KOPT-K1 (cell line): ENCODE data around the gene WASF3.

Experiments
- H3K27ac ChIP-seq: fragments of 200-600 bp; sonication (generic); 2 replicates; pipeline ENCODE4 v1.5.1; 2016; ENCODE audit warnings: antibody characterized with exemption, mild to moderate bottlenecking, low read depth, low read length; ENCODE audit not compliant: poor library complexity, severe bottlenecking
- H3K36me3 ChIP-seq: fragments of 200-600 bp; sonication (generic); 2 replicates; pipeline ENCODE4 v1.5.1; 2017; ENCODE audit warnings: antibody characterized with exemption, mild to moderate bottlenecking, low read length, moderate library complexity; ENCODE audit not compliant: insufficient read depth
- H3K9me3 ChIP-seq: fragments of 200-600 bp; sonication (generic); 2 replicates; pipeline ENCODE4 v1.5.1; 2017; ENCODE audit warnings: antibody characterized with exemption, low read length, mild to moderate bottlenecking; ENCODE audit not compliant: insufficient read depth, poor library complexity, severe bottlenecking

WASF3 gene, protein sequence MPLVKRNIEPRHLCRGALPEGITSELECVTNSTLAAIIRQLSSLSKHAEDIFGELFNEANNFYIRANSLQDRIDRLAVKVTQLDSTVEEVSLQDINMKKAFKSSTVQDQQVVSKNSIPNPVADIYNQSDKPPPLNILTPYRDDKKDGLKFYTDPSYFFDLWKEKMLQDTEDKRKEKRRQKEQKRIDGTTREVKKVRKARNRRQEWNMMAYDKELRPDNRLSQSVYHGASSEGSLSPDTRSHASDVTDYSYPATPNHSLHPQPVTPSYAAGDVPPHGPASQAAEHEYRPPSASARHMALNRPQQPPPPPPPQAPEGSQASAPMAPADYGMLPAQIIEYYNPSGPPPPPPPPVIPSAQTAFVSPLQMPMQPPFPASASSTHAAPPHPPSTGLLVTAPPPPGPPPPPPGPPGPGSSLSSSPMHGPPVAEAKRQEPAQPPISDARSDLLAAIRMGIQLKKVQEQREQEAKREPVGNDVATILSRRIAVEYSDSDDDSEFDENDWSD

GRCh38 chr13:26557393-26558073 lies at the start of gene WASF3:
Gene WASF3, plus strand, starts transcription at chr13:26557683. Its CDS starts 84,588 bp downstream, at chr13:26642271.
- H3K27ac ChIP-seq: no peak within 1 kb of the TSS
- H3K36me3 ChIP-seq: no peaks in the 10 kb centered on the region
- peaks cover 11% of the 10 kb centered on the region for H3K9me3 ChIP-seq

GRCh38 chr13:26508885-26509284 lies 48.6 kb upstream of the WASF3 start:
- Histone ChIP-seq H3K27ac (no peak overlapping the region), H3K36me3 (no peaks in the 10 kb centered on the region), H3K9me3 (peaks cover 18% of the 10 kb centered on the region)

DNA sequence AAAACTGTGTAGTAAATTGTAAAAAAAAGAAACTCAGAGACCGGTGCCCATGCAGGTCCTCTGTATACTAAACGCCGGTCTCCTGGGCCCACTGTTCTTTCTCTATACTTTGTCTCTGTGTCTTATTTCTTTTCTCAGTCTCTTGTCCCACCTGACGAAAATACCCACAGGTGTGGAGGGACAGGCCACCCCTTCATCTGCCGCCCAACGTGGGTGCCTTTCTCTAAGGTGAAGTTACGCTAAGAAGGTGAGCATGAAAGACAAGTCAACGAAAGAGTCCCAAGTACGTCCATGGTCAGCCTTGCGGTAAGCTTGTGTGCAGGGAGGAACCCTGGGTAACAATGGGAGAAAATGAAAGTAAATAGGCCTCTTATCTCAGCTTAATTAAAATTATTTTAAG lies 48.0 kb upstream of the WASF3 start:
- no peaks in the 10 kb centered on the region for H3K36me3 ChIP-seq
- H3K9me3 ChIP-seq: peaks cover 18% of the 10 kb centered on the region
- no peak overlapping the region for H3K27ac ChIP-seq

- no peaks in the 10 kb centered on the region for H3K36me3 ChIP-seq
- peaks cover 14% of the 10 kb centered on the region for H3K9me3 ChIP-seq
- no peak overlapping the region for H3K27ac ChIP-seq
Observed at GRCh38 chr13:26513931-26514330, 43.6 kb upstream of the WASF3 start.

- no peaks in the 10 kb centered on the region for H3K36me3 ChIP-seq
- H3K27ac ChIP-seq: no peak overlapping the region
- H3K9me3 ChIP-seq: no peaks in the 10 kb centered on the region
Observed at GRCh38 chr13:26515721-26516120, 41.8 kb upstream of the WASF3 start.

GRCh38 chr13:26517936-26518335 lies 39.5 kb upstream of the WASF3 start:
- no peaks in the 10 kb centered on the region for H3K9me3 ChIP-seq

GRCh38 chr13:26518451-26518959 lies 39.0 kb upstream of the WASF3 start:
- Histone ChIP-seq H3K9me3 (no peaks in the 10 kb centered on the region), H3K27ac (no peak overlapping the region), H3K36me3 (no peaks in the 10 kb centered on the region)

More at GRCh38 chr13:26517936-26518335, 39.5 kb upstream of the WASF3 start:
- Histone ChIP-seq H3K27ac (no peak overlapping the region), H3K36me3 (no peaks in the 10 kb centered on the region)

DNA sequence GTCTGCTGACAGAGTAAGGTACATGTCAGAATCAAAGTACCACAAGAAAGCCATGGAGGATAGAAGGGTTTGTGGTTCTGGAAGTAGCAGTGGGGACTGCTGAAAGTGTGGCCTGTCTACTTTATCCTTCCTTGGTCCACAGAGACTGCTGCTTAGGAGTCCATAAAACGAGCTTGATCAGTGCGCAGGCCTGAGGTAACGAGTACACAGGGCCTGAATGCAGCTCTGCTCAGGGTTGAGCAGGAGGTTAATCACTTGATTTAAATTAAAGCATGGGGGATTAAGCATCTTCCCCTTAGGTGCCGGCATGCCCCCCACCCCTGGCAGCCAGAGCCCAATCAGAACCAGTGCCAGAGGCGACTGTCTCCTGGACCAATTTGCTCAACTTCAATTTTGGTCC lies 34.9 kb upstream of the WASF3 start:
- Histone ChIP-seq H3K36me3 (no peaks in the 10 kb centered on the region), H3K27ac (no peak overlapping the region), H3K9me3 (no peaks in the 10 kb centered on the region)

- Histone ChIP-seq H3K36me3 (no peaks in the 10 kb centered on the region), H3K9me3 (no peaks in the 10 kb centered on the region), H3K27ac (no peak overlapping the region)
Observed at GRCh38 chr13:26523007-26523406, 34.5 kb upstream of the WASF3 start.

- no peaks in the 10 kb centered on the region for H3K9me3 ChIP-seq
- H3K36me3 ChIP-seq: no peaks in the 10 kb centered on the region
- H3K27ac ChIP-seq: no peak overlapping the region
Observed at GRCh38 chr13:26525528-26525927, 32.0 kb upstream of the WASF3 start.

DNA sequence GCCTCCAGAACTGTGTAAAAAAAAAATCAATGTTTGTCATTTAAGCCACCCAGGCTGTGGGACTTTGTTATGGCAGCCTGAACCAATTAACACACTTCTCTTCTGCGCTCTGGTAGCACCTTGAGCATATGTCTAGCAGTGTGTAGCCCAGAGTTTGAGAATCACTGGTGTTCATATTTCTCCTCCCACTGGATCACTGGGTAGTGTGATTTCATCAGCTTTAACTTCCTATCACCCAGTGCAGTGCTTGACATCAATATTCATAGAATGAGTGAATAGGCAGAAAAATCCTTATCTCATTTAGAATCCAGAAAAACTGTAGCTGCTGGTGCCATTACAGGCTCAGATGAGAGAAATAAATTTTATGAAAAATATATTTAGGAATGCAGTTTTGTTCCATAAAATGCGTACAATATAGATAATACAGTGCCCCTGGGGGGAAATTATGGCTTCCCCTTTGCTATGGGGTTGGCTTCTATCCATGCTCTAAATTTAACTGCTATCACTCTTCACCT lies 30.7 kb upstream of the WASF3 start:
- no peaks in the 10 kb centered on the region for H3K9me3 ChIP-seq
- no peaks in the 10 kb centered on the region for H3K36me3 ChIP-seq
- H3K27ac ChIP-seq: no peak overlapping the region

GRCh38 chr13:26528527-26528926 lies 29.0 kb upstream of the WASF3 start:
- H3K36me3 ChIP-seq: no peaks in the 10 kb centered on the region
- H3K27ac ChIP-seq: no peak overlapping the region

DNA sequence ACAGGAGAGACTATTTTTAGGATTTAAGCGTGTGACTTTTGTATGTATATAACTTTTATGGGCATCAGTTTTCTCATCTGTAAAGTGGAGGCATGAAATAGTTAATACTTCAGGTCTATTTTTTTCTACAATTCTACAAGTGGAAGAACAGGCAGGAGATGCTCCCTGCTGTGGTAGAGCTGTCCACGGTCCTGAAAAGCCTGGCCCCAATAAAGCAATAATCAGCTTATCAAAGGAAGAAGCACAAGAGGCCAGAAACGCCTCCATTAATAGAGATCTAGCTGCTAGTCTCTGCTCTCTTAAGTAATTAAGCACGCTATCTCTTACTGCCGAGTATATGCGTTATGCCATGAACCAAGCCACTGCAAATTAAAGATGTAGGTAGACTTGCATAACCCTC lies 28.0 kb upstream of the WASF3 start:
- Histone ChIP-seq H3K36me3 (no peaks in the 10 kb centered on the region), H3K27ac (no peak overlapping the region), H3K9me3 (no peaks in the 10 kb centered on the region)

More at GRCh38 chr13:26528527-26528926, 29.0 kb upstream of the WASF3 start:
- H3K9me3 ChIP-seq: no peaks in the 10 kb centered on the region

DNA sequence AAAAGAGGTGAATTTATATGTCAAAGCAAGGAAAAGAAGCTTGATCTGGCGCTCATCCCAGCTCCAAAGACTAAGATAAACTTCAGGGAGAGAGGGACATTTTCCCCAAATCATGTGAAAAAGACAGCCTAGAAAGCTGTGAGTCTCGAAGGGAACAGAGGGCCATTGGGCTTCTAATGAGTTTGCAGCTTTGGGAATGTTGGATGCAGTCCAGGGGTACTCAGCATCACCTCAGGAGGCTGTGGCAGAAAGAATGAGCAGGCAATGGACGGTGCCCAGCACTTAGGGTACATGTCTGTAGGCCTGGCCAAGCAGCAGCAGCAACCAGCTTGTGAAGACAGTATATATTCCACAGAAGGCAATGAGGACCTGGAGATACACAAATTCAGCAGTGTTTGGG lies 25.7 kb upstream of the WASF3 start:
- Histone ChIP-seq H3K9me3 (no peaks in the 10 kb centered on the region), H3K36me3 (no peaks in the 10 kb centered on the region)

GRCh38 chr13:26534036-26534726 lies 23.3 kb upstream of the WASF3 start:
- no peak overlapping the region for H3K27ac ChIP-seq
- no peaks in the 10 kb centered on the region for H3K9me3 ChIP-seq
- H3K36me3 ChIP-seq: no peaks in the 10 kb centered on the region

More for the DNA sequence above, 25.7 kb upstream of the WASF3 start:
- no peak overlapping the region for H3K27ac ChIP-seq
